Gastrocnemius medialis (tissue), 4 donors: ENCODE data around the gene PLA2G4D.

Source experiments
- POLR2A ChIP-seq, 2 donors: fragments of 450-650 bp; IDR thresholded peaks; one replicate each; pipeline ENCODE4 v1.6.1; 2017; ENCODE audit warnings: antibody characterized with exemption in 2 of 2, mild to moderate bottlenecking in 2 of 2, moderate library complexity in 2 of 2
- TF ChIP-seq, protein P1 (sequence below), 5 experiments: fragments of 450-650 bp in 3 of 5; fragments of 200-600 bp in 2 of 5; sonication (generic) in 2 of 5; IDR thresholded peaks in 4 of 5; conservative IDR thresholded peaks in 1 of 5; 1 replicate in 4 of 5; 2 replicates in 1 of 5; pipeline ENCODE4 v1.5.1; 2016 to 2019; ENCODE audit warnings: antibody characterized with exemption in 5 of 5, mild to moderate bottlenecking in 3 of 5, moderate library complexity in 3 of 5

- TF ChIP-seq, protein P1, sequence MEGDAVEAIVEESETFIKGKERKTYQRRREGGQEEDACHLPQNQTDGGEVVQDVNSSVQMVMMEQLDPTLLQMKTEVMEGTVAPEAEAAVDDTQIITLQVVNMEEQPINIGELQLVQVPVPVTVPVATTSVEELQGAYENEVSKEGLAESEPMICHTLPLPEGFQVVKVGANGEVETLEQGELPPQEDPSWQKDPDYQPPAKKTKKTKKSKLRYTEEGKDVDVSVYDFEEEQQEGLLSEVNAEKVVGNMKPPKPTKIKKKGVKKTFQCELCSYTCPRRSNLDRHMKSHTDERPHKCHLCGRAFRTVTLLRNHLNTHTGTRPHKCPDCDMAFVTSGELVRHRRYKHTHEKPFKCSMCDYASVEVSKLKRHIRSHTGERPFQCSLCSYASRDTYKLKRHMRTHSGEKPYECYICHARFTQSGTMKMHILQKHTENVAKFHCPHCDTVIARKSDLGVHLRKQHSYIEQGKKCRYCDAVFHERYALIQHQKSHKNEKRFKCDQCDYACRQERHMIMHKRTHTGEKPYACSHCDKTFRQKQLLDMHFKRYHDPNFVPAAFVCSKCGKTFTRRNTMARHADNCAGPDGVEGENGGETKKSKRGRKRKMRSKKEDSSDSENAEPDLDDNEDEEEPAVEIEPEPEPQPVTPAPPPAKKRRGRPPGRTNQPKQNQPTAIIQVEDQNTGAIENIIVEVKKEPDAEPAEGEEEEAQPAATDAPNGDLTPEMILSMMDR (IDR thresholded peaks at IDR 0.05 in 4 of 5, conservative IDR thresholded peaks at IDR 0.05 in 1 of 5) = no peak
- TF ChIP-seq POLR2A (IDR thresholded peaks at IDR 0.05) = no peak
Observed at GRCh38 chr15:42058791-42059190, 35.6 kb downstream of the PLA2G4D start.
